GM12892 (cell line): ENCODE results near the gene C1QTNF7.

ENCODE experiments used
- POLR2A ChIP-seq: IDR thresholded peaks from 2 replicates; pipeline ENCODE4 v1.6.1; 2011; ENCODE audit warnings: low read depth, low read length, control low read depth
- POLR2AphosphoS5 ChIP-seq: IDR thresholded peaks from 2 replicates; pipeline ENCODE4 v1.6.1; 2011; ENCODE audit warnings: low read depth, low read length, control low read depth
- TAF1 ChIP-seq: IDR thresholded peaks from 2 replicates; pipeline ENCODE4 v1.6.1; 2011; ENCODE audit warnings: low read depth, mild to moderate bottlenecking, control low read depth, low read length, borderline replicate concordance

- TF ChIP-seq POLR2A = no peak
- no peak for TF ChIP-seq POLR2AphosphoS5
- TF ChIP-seq TAF1 = no peak
Measured at GRCh38 chr4:15428611-15429010, 778 bp downstream of the C1QTNF7 start.
